IPS-20b (cell line): ENCODE measurements around the gene IRF2BP2.
"Not testable (repeated sequence)": the region's sequence is repeated elsewhere in the genome, so short reads cannot be mapped to it uniquely, and the experiment has no call there.

Experiments used
- H3K27ac ChIP-seq: one replicate; pipeline ENCODE4 v1.5.1; 2013; ENCODE audit warnings: low read length
- H3K27me3 ChIP-seq: 2 replicates; pipeline ENCODE4 v1.6.1; 2013; ENCODE audit warnings: mild to moderate bottlenecking, low read length, inconsistent platforms; ENCODE audit not compliant: insufficient read depth
- H3K36me3 ChIP-seq: 2 replicates; pipeline ENCODE4 v1.6.1; 2013; ENCODE audit warnings: low read depth, mild to moderate bottlenecking, inconsistent platforms, low read length, moderate library complexity; ENCODE audit not compliant: insufficient read depth
- H3K4me1 ChIP-seq: 2 replicates; pipeline ENCODE4 v1.6.1; 2013; ENCODE audit warnings: mild to moderate bottlenecking, control low read depth, inconsistent platforms, low read length, moderate library complexity; ENCODE audit not compliant: insufficient read depth
- H3K4me3 ChIP-seq: 2 replicates; pipeline ENCODE4 v1.5.1; 2013; ENCODE audit warnings: mild to moderate bottlenecking, low read length, inconsistent platforms
- H3K9ac ChIP-seq: 2 replicates; pipeline ENCODE4 v1.6.1; 2013; ENCODE audit warnings: low read depth, mild to moderate bottlenecking, inconsistent platforms, low read length, moderate library complexity
- H3K9me3 ChIP-seq: 2 replicates; pipeline ENCODE4 v1.6.1; 2013; ENCODE audit warnings: mild to moderate bottlenecking, low read depth, low read length, inconsistent platforms; ENCODE audit not compliant: insufficient read depth

Gene IRF2BP2

GRCh38 chr1:234645964-234646363 is 36.0 kb upstream of the IRF2BP2 start:
- H3K9me3 ChIP-seq = peaks cover 3% of the 10 kb centered on the region
- no peaks in the 10 kb centered on the region for H3K27me3 ChIP-seq
- H3K4me3 ChIP-seq = no peak overlapping the region
- H3K9ac ChIP-seq = no peak overlapping the region
- H3K36me3 ChIP-seq = no peaks in the 10 kb centered on the region
- no peak overlapping the region for H3K27ac ChIP-seq
- no peaks in the 10 kb centered on the region for H3K4me1 ChIP-seq

GRCh38 chr1:234645474-234645953 is 35.5 kb upstream of the IRF2BP2 start:
- Histone ChIP-seq H3K9ac (no peak overlapping the region), H3K4me1 (no peaks in the 10 kb centered on the region), H3K27me3 (no peaks in the 10 kb centered on the region), H3K9me3 (peaks cover 3% of the 10 kb centered on the region), H3K36me3 (no peaks in the 10 kb centered on the region), H3K4me3 (no peak overlapping the region), H3K27ac (no peak overlapping the region)

GRCh38 chr1:234644928-234645327 is 35.0 kb upstream of the IRF2BP2 start:
- Histone ChIP-seq H3K4me3 (no peak overlapping the region), H3K9ac (no peak overlapping the region), H3K4me1 (no peaks in the 10 kb centered on the region), H3K36me3 (no peaks in the 10 kb centered on the region), H3K9me3 (peaks cover 3% of the 10 kb centered on the region), H3K27ac (no peak overlapping the region), H3K27me3 (no peaks in the 10 kb centered on the region)

GRCh38 chr1:234643850-234644134 is 33.8 kb upstream of the IRF2BP2 start:
- H3K27me3 ChIP-seq = no peaks in the 10 kb centered on the region
- H3K4me1 ChIP-seq = no peaks in the 10 kb centered on the region
- H3K27ac ChIP-seq = no peak overlapping the region
- H3K9me3 ChIP-seq = peaks cover 3% of the 10 kb centered on the region
- no peak overlapping the region for H3K4me3 ChIP-seq
- H3K9ac ChIP-seq = no peak overlapping the region
- no peaks in the 10 kb centered on the region for H3K36me3 ChIP-seq

- no peak overlapping the region for H3K27ac ChIP-seq
- H3K4me3 ChIP-seq = no peak overlapping the region
- no peak overlapping the region for H3K9ac ChIP-seq
- H3K36me3 ChIP-seq = no peaks in the 10 kb centered on the region
- H3K4me1 ChIP-seq = no peaks in the 10 kb centered on the region
- peaks cover 3% of the 10 kb centered on the region for H3K9me3 ChIP-seq
- no peaks in the 10 kb centered on the region for H3K27me3 ChIP-seq
Observed at GRCh38 chr1:234643111-234643849, 33.3 kb upstream of the IRF2BP2 start.

- peaks cover 3% of the 10 kb centered on the region for H3K9me3 ChIP-seq
- H3K36me3 ChIP-seq = no peaks in the 10 kb centered on the region
- H3K4me3 ChIP-seq = no peak overlapping the region
- no peaks in the 10 kb centered on the region for H3K4me1 ChIP-seq
- no peak overlapping the region for H3K27ac ChIP-seq
- H3K27me3 ChIP-seq = no peaks in the 10 kb centered on the region
- H3K9ac ChIP-seq = no peak overlapping the region
Observed at GRCh38 chr1:234642428-234642827, 32.5 kb upstream of the IRF2BP2 start.

GRCh38 chr1:234639961-234640360 is 30.0 kb upstream of the IRF2BP2 start:
- no peak overlapping the region for H3K9ac ChIP-seq
- H3K4me1 ChIP-seq = no peaks in the 10 kb centered on the region
- H3K27me3 ChIP-seq = no peaks in the 10 kb centered on the region
- H3K36me3 ChIP-seq = no peaks in the 10 kb centered on the region
- no peak overlapping the region for H3K4me3 ChIP-seq
- no peak overlapping the region for H3K27ac ChIP-seq
- no peaks in the 10 kb centered on the region for H3K9me3 ChIP-seq

- Histone ChIP-seq H3K27ac (no peak overlapping the region), H3K4me1 (no peaks in the 10 kb centered on the region), H3K27me3 (no peaks in the 10 kb centered on the region)
Observed at GRCh38 chr1:234638832-234639799, 29.1 kb upstream of the IRF2BP2 start.

GRCh38 chr1:234634922-234635321 is 24.9 kb upstream of the IRF2BP2 start:
- H3K36me3 ChIP-seq, H3K9me3 ChIP-seq, H3K4me1 ChIP-seq, H3K27ac ChIP-seq, H3K4me3 ChIP-seq, H3K9ac ChIP-seq, H3K27me3 ChIP-seq: not testable (repeated sequence)

More at GRCh38 chr1:234638832-234639799, 29.1 kb upstream of the IRF2BP2 start:
- Histone ChIP-seq H3K36me3 (no peaks in the 10 kb centered on the region), H3K9me3 (no peaks in the 10 kb centered on the region), H3K9ac (no peak overlapping the region), H3K4me3 (no peak overlapping the region)

- Histone ChIP-seq H3K4me3 (no peak overlapping the region), H3K36me3 (no peaks in the 10 kb centered on the region), H3K27ac (no peak overlapping the region)
Observed at GRCh38 chr1:234634387-234634786, 24.4 kb upstream of the IRF2BP2 start.

GRCh38 chr1:234633246-234634003 is 23.4 kb upstream of the IRF2BP2 start:
- Histone ChIP-seq H3K4me1 (peaks cover 7% of the 10 kb centered on the region), H3K9me3 (no peaks in the 10 kb centered on the region), H3K9ac (no peak overlapping the region), H3K27ac (no peak overlapping the region), H3K4me3 (no peak overlapping the region), H3K27me3 (no peaks in the 10 kb centered on the region), H3K36me3 (no peaks in the 10 kb centered on the region)

More at GRCh38 chr1:234634387-234634786, 24.4 kb upstream of the IRF2BP2 start:
- Histone ChIP-seq H3K27me3 (no peaks in the 10 kb centered on the region), H3K9ac (no peak overlapping the region), H3K9me3 (no peaks in the 10 kb centered on the region), H3K4me1 (peaks cover 7% of the 10 kb centered on the region)
